Osteoblast (primary cell): ENCODE results near the gene ACAD8. TPM values are rescaled to one million over a fixed set of nuclear protein-coding genes. Genes with fewer than 3 reads are reported as not detected.

Experiments
- DNase-seq: peaks from one replicate; pipeline ENCODE4 v3.0.0; 2011; ENCODE audit warnings: low spot score, mixed read lengths; ENCODE audit not compliant: insufficient read length; ENCODE audit errors: missing footprints
- H2AFZ ChIP-seq: 2 replicates; pipeline ENCODE4 v1.6.0; 2011; ENCODE audit warnings: mild to moderate bottlenecking, low read length
- H3K27ac ChIP-seq: 2 replicates; pipeline ENCODE4 v1.5.1; 2011; ENCODE audit warnings: mild to moderate bottlenecking, low read depth, low read length, moderate library complexity
- H3K27me3 ChIP-seq: 2 replicates; pipeline ENCODE4 v1.6.0; 2012; ENCODE audit warnings: mild to moderate bottlenecking, control low read depth, inconsistent platforms, low read length, moderate library complexity; ENCODE audit not compliant: insufficient read depth
- H3K36me3 ChIP-seq: 2 replicates; pipeline ENCODE4 v1.5.1; 2011; ENCODE audit warnings: mild to moderate bottlenecking, low read length, control low read depth, moderate library complexity; ENCODE audit not compliant: insufficient read depth
- H3K4me1 ChIP-seq: 2 replicates; pipeline ENCODE4 v1.5.1; 2011; ENCODE audit warnings: mild to moderate bottlenecking, low read length, control low read depth, moderate library complexity; ENCODE audit not compliant: insufficient read depth
- H3K4me2 ChIP-seq: 2 replicates; pipeline ENCODE4 v1.6.0; 2011; ENCODE audit warnings: mild to moderate bottlenecking, low read length; ENCODE audit not compliant: insufficient read depth
- H3K4me3 ChIP-seq: fragments of 200-600 bp; sonication (generic); 3 replicates; pipeline ENCODE4 v1.5.1; 2012; ENCODE audit warnings: mild to moderate bottlenecking, low read length, inconsistent platforms; ENCODE audit not compliant: insufficient read depth
- H3K79me2 ChIP-seq: 2 replicates; pipeline ENCODE4 v1.6.0; 2012; ENCODE audit warnings: mild to moderate bottlenecking, low read length, control low read depth, inconsistent platforms; ENCODE audit not compliant: insufficient read depth
- H3K9me3 ChIP-seq: 2 replicates; pipeline ENCODE4 v1.5.1; 2011; ENCODE audit warnings: low read depth, low read length, control low read depth
- H4K20me1 ChIP-seq: 2 replicates; pipeline ENCODE4 v1.6.0; 2012; ENCODE audit warnings: mild to moderate bottlenecking, low read length, control low read depth; ENCODE audit not compliant: insufficient read depth
- total RNA-seq: library from RNA; depleted of rRNA; stranded (reverse); fragments of >200 nt; gene quantifications from 2 replicates; pipeline ENCODE4 v1.2.3, GENCODE V29; 2012
- TF ChIP-seq, protein P1 (sequence below): IDR thresholded peaks from 2 replicates; pipeline ENCODE4 v1.5.1; 2011; ENCODE audit warnings: mild to moderate bottlenecking, low read depth, low read length, moderate library complexity; ENCODE audit errors: extremely low read depth

The ACAD8 gene
- total RNA-seq, 1 donor: 17.7 TPM

DNA sequence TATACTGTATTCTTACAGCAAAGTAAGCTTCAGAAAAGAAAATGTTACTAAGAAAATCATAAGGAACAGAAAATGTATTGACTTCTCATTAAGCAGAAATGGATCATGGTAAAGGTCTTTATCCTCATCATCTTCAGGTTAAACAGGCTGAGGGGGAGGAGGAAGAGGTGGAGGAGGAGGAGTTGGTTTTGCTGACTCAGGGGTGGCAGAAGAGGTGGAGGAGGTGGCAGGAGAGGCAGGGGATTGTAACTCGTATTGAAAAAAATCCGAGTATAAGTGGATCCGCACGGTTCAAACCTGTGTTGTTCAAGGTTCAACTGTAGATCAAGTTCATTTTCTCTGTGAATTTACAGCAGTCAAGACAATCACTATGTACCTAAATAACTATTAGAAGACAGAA is 35.8 kb downstream of the ACAD8 start:
- no peak overlapping the region for H3K4me3 ChIP-seq
- H3K79me2 ChIP-seq: no peaks in the 10 kb centered on the region
- no peaks in the 10 kb centered on the region for H4K20me1 ChIP-seq
- H3K36me3 ChIP-seq: no peaks in the 10 kb centered on the region
- no peaks in the 10 kb centered on the region for H3K9me3 ChIP-seq
- TF ChIP-seq, protein P1, sequence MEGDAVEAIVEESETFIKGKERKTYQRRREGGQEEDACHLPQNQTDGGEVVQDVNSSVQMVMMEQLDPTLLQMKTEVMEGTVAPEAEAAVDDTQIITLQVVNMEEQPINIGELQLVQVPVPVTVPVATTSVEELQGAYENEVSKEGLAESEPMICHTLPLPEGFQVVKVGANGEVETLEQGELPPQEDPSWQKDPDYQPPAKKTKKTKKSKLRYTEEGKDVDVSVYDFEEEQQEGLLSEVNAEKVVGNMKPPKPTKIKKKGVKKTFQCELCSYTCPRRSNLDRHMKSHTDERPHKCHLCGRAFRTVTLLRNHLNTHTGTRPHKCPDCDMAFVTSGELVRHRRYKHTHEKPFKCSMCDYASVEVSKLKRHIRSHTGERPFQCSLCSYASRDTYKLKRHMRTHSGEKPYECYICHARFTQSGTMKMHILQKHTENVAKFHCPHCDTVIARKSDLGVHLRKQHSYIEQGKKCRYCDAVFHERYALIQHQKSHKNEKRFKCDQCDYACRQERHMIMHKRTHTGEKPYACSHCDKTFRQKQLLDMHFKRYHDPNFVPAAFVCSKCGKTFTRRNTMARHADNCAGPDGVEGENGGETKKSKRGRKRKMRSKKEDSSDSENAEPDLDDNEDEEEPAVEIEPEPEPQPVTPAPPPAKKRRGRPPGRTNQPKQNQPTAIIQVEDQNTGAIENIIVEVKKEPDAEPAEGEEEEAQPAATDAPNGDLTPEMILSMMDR: no peak
- no peak overlapping the region for H2AFZ ChIP-seq
- DNase-seq: no peak
- no peaks in the 10 kb centered on the region for H3K4me1 ChIP-seq
- no peaks in the 10 kb centered on the region for H3K27me3 ChIP-seq
- no peak overlapping the region for H3K4me2 ChIP-seq
- no peak overlapping the region for H3K27ac ChIP-seq

DNA sequence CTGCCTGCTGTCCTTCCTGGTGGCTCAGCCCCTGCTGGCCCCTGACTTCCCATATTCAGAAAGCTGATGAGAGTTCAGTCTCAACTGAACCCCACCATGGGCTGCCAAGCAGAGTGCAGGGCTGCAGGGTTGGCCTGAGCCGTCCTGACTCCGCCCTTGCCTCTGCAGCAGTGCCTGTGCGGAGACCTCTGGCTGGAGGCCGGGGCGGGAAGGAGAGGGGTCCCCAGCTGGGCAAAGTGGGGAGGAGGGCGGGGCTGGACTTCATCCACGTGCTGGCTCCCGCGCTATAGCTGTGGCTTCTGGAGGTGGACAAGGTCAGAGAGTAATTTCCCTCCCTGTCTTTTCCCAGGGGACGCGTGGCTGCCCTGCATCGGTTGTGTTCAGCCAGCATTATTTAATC is 36.4 kb downstream of the ACAD8 start:
- Histone ChIP-seq H3K4me1 (no peaks in the 10 kb centered on the region), H4K20me1 (no peaks in the 10 kb centered on the region), H3K79me2 (no peaks in the 10 kb centered on the region), H2AFZ (no peak overlapping the region), H3K9me3 (no peaks in the 10 kb centered on the region), H3K27ac (no peak overlapping the region), H3K27me3 (no peaks in the 10 kb centered on the region), H3K4me2 (no peak overlapping the region), H3K36me3 (no peaks in the 10 kb centered on the region), H3K4me3 (no peak overlapping the region)
- no peak for DNase-seq
- TF ChIP-seq, protein P1: no peak

DNA sequence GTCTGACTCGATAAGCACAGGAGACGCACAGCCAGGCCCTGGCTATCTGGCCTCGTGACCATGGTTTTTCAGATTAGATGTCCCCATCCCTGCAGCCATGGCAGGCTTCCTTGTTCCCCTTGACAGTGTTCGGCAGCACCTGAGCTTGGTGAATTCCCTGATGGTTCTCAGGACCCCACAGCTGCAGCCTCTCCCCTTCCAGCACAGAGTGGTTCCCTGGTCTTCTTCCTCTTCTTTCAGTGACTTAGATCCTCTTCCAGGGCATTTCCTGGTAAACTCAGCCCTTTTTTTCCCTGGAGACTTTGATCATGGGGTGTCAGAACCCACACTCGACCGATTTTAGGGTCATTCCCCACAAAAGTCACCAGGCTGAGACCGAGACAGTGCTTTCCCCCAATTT is 37.3 kb downstream of the ACAD8 start:
- no peak overlapping the region for H3K4me2 ChIP-seq
- no peaks in the 10 kb centered on the region for H3K27me3 ChIP-seq
- H4K20me1 ChIP-seq: no peaks in the 10 kb centered on the region
- H3K79me2 ChIP-seq: no peaks in the 10 kb centered on the region
- DNase-seq: no peak
- H3K27ac ChIP-seq: no peak overlapping the region
- H3K9me3 ChIP-seq: no peaks in the 10 kb centered on the region
- TF ChIP-seq, protein P1: no peak
- H3K36me3 ChIP-seq: no peaks in the 10 kb centered on the region
- no peaks in the 10 kb centered on the region for H3K4me1 ChIP-seq
- no peak overlapping the region for H3K4me3 ChIP-seq
- H2AFZ ChIP-seq: no peak overlapping the region

DNA sequence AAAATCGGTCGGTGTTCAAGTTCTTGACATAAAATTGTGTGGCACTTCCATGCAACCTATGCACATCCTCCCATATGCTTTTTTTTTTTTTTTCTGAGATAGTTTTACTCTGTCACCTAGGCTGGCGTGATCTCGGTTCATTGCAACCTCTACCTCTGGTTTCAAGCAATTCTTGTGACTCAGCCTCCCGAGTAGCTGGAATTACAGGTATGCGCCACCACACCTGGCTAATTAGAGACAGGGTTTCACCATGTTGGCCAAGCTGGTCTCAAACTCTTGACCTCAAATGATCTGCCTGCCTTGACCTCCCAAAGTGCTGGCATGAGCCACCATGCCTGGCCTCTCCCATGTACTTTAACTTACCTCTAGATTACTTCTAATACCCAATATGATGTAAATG is 37.8 kb downstream of the ACAD8 start:
- no peaks in the 10 kb centered on the region for H4K20me1 ChIP-seq
- no peak overlapping the region for H3K4me3 ChIP-seq
- H3K27me3 ChIP-seq: no peaks in the 10 kb centered on the region
- H3K27ac ChIP-seq: no peak overlapping the region
- H3K79me2 ChIP-seq: no peaks in the 10 kb centered on the region
- TF ChIP-seq, protein P1: no peak
- no peak overlapping the region for H3K4me2 ChIP-seq
- H3K9me3 ChIP-seq: no peaks in the 10 kb centered on the region
- no peaks in the 10 kb centered on the region for H3K36me3 ChIP-seq
- no peaks in the 10 kb centered on the region for H3K4me1 ChIP-seq
- no peak overlapping the region for H2AFZ ChIP-seq
- DNase-seq: no peak
